Endothelial cell of umbilical vein (primary cell): Measurements from ENCODE around the gene AGGF1. TPM values are rescaled to one million over a fixed set of nuclear protein-coding genes. Genes with fewer than 3 reads are reported as not detected.

Experiments used
- BruUV-seq: library from RNA; stranded (reverse); fragments of 400-500 nt; replicated peaks from 2 replicates; lab custom pipeline; 2021; lab: Mats Ljungman, UMichigan
- CTCF ChIA-PET: fragments of 300-600, 350-600 bp; sonication (Branson Sonifier 250); formaldehyde crosslinking; loops from one replicate; lab custom pipeline; 2021; ENCODE audit warnings: antibody characterized with exemption, inconsistent platforms; lab: Charles Lee
- POLR2A ChIA-PET: fragments of 300-600, 350-600 bp; sonication (Branson Sonifier 250); formaldehyde crosslinking; loops from one replicate; lab custom pipeline; 2021; ENCODE audit warnings: antibody characterized with exemption, inconsistent platforms; lab: Charles Lee
- DNase-seq: peaks from one replicate; pipeline ENCODE4 v3.0.0-alpha.2; 2011; ENCODE audit warnings: low read depth, low spot score
- FAIRE-seq: peaks from 2 replicates; lab custom pipeline; 2011; peaks lifted over from hg19 to GRCh38; lab: Jason Lieb, UNC
- H2AFZ ChIP-seq: 2 replicates; pipeline ENCODE4 v1.6.0; 2012; ENCODE audit warnings: low read depth, low read length, control low read depth, inconsistent platforms
- H3K27ac ChIP-seq: 2 replicates; pipeline ENCODE4 v1.5.1; 2011; ENCODE audit warnings: low read depth, mild to moderate bottlenecking, control low read depth, low read length, moderate library complexity; ENCODE audit not compliant: insufficient read depth
- H3K27me3 ChIP-seq, 2 experiments: 2 replicates each; pipeline versions ENCODE4 v1.6.0 to v1.6.1; 2011; ENCODE audit warnings: low read length in 2 of 2, mixed read lengths in 1 of 2; ENCODE audit not compliant: control insufficient read depth in 2 of 2, insufficient read depth in 2 of 2
- H3K36me3 ChIP-seq, 2 experiments: 2 replicates in 1 of 2; 3 replicates in 1 of 2; pipeline ENCODE4 v1.5.1; 2011; ENCODE audit warnings: low read length in 2 of 2, mild to moderate bottlenecking in 1 of 2, moderate library complexity in 1 of 2; ENCODE audit not compliant: control insufficient read depth in 2 of 2, insufficient read depth in 2 of 2; ENCODE audit errors: extremely low read depth in 1 of 2
- H3K4me1 ChIP-seq: 3 replicates; pipeline ENCODE4 v1.5.1; 2011; ENCODE audit warnings: mild to moderate bottlenecking, low read length; ENCODE audit not compliant: control insufficient read depth, insufficient read depth; ENCODE audit errors: extremely low read depth
- H3K4me2 ChIP-seq: 2 replicates; pipeline ENCODE4 v1.6.1; 2011; ENCODE audit warnings: low read length, control low read depth, mixed read lengths; ENCODE audit not compliant: insufficient read depth
- H3K4me3 ChIP-seq, 3 experiments: fragments of 200-600 bp in 1 of 3; sonication (generic), shearing (Covaris generic) in 1 of 3; replicated peaks in 1 of 3; 2 replicates each; pipeline ENCODE4 v1.5.1; 2011 to 2016; ENCODE audit warnings: control low read depth in 3 of 3, low read length in 3 of 3, mild to moderate bottlenecking in 2 of 3, inconsistent platforms in 1 of 3, low read depth in 1 of 3, moderate library complexity in 1 of 3; ENCODE audit not compliant: insufficient read depth in 1 of 3
- H3K79me2 ChIP-seq: 2 replicates; pipeline ENCODE4 v1.6.0; 2012; ENCODE audit warnings: low read length, inconsistent platforms; ENCODE audit not compliant: control insufficient read depth, insufficient read depth
- H3K9ac ChIP-seq: replicated peaks from 2 replicates; pipeline ENCODE3; 2011; ENCODE audit warnings: low read length, control low read depth; ENCODE audit not compliant: insufficient read depth; ENCODE audit errors: extremely low read depth
- H3K9me1 ChIP-seq: replicated peaks from 3 replicates; pipeline ENCODE4 v1.6.0; 2011; ENCODE audit warnings: mild to moderate bottlenecking, low read length; ENCODE audit not compliant: control insufficient read depth, insufficient read depth; ENCODE audit errors: extremely low read depth
- H3K9me3 ChIP-seq: replicated peaks from 2 replicates; pipeline ENCODE4 v1.5.1; 2012; ENCODE audit warnings: low read length, inconsistent platforms; ENCODE audit not compliant: control insufficient read depth, insufficient read depth
- H4K20me1 ChIP-seq: replicated peaks from 2 replicates; pipeline ENCODE3; 2011; ENCODE audit warnings: mild to moderate bottlenecking, low read length; ENCODE audit not compliant: control insufficient read depth, insufficient read depth; ENCODE audit errors: extremely low read depth
- CTCF ChIP-seq, 2 donors: IDR thresholded peaks; 1 replicate in 1 of 2; 2 replicates in 1 of 2; pipeline ENCODE4 v1.5.1; 2011; ENCODE audit warnings: low read length in 2 of 2, mild to moderate bottlenecking in 2 of 2, moderate library complexity in 2 of 2, control low read depth in 1 of 2, inconsistent platforms in 1 of 2, low read depth in 1 of 2; ENCODE audit not compliant: insufficient read depth in 1 of 2; ENCODE audit errors: extremely low read depth in 1 of 2
- GATA2 ChIP-seq: IDR thresholded peaks from 2 replicates; pipeline ENCODE4 v1.7.0; 2011; ENCODE audit warnings: low read depth, mild to moderate bottlenecking, moderate library complexity, mixed read lengths, low read length; ENCODE audit not compliant: insufficient read length, insufficient read depth
- JUN ChIP-seq: IDR thresholded peaks from 2 replicates; pipeline ENCODE4 v1.6.1; 2011; ENCODE audit warnings: borderline replicate concordance, low read depth; ENCODE audit not compliant: insufficient read length, insufficient read depth
- POLR2A ChIP-seq: IDR thresholded peaks from 2 replicates; pipeline ENCODE4 v1.6.1; 2012; ENCODE audit warnings: low read depth, mild to moderate bottlenecking, control low read depth, low read length
- POLR2AphosphoS5 ChIP-seq: IDR thresholded peaks from 2 replicates; pipeline ENCODE4 v1.6.1; 2012; ENCODE audit warnings: low read depth, mild to moderate bottlenecking, control low read depth, low read length, moderate library complexity; ENCODE audit not compliant: insufficient read depth
- dilution Hi-C: fragments of 300-500 bp; cut with MboI; formaldehyde crosslinking; loops from one replicate; pipeline ENCODE4 v1.15.0; 2019; ENCODE audit warnings: low sequenced_read_pairs; ENCODE audit not compliant: extremely low pct_ligation_motif_present
- intact Hi-C: fragments of 100-400 bp; cut with micrococcal nuclease; formaldehyde crosslinking; loops from one replicate; pipeline ENCODE4 v1.10.0; 2022
- polyA plus RNA-seq, 4 experiments: library from polyadenylated mRNA; depleted of rRNA in 3 of 4; stranded (reverse) in 3 of 4; unstranded in 1 of 4; fragments of >200 nt; gene quantifications; 2 replicates each; pipeline versions ENCODE4 v1.2.1 to v1.2.3, GENCODE V29; 2011 to 2012; ENCODE audit warnings: missing spikeins in 1 of 4
- total RNA-seq: library from RNA; stranded (reverse); gene quantifications from 2 replicates; pipeline ENCODE4 v1.2.3, GENCODE V29; 2021

AGGF1 gene
- total and polyA plus RNA-seq, 2 donors (not counting 3 experiments of a cell fraction or from before 2014, with no cell fraction given) = 6.7 to 19.9 TPM

GRCh38 chr5:77076961-77077828, 47.0 kb downstream of the AGGF1 start:
- no peaks in the 10 kb centered on the region for H3K79me2 ChIP-seq
- H3K4me3 ChIP-seq = peak overlapping the region in 2 of 3 experiments; percentile 35
- H3K27me3 ChIP-seq = no peaks in the 10 kb centered on the region
- dilution Hi-C loops = no loop called here
- TF ChIP-seq GATA2 (no peak), POLR2AphosphoS5 (peak; percentile 50), CTCF (IDR thresholded peaks at IDR 0.05; ENCODE audit: extremely low read depth in 1 of 2, insufficient read depth in 1 of 2, low read depth in 1 of 2, low read length in 2 of 2) (peak; percentile 79 to 89), JUN (no peak), POLR2A (no peak)
- BruUV-seq = no TSS peak
- peak; percentile 42 for FAIRE-seq
- DNase-seq = peak; percentile 61
- no peaks in the 10 kb centered on the region for H3K9me1 ChIP-seq
- peaks cover 0 to 2% of the 10 kb centered on the region in 2 experiments for H3K36me3 ChIP-seq
- CTCF ChIA-PET = interaction anchor here (0.6 to 2.7 kb wide), 30 partner anchors 10 to 974 kb away, joined by 3 to 82 read pairs (median 4); partner anchors contain the start of genes AGGF1, WDR41 and ZBED3
- no peak overlapping the region for H3K27ac ChIP-seq
- peak overlapping the region; percentile 39 for H3K9ac ChIP-seq
- intact Hi-C loops = loop anchor here (1.0 to 2.0 kb wide), 7 partner anchors 9 to 476 kb away; partner anchors contain the start of genes AGGF1 and WDR41
- no peaks in the 10 kb centered on the region for H3K9me3 ChIP-seq
- peak overlapping the region; percentile 57 for H3K4me2 ChIP-seq
- POLR2A ChIA-PET = interaction anchor here (0.7 kb wide), 1 partner anchor 9 kb away, joined by 3 read pairs; no protein-coding TSS in a partner anchor
- no peaks in the 10 kb centered on the region for H4K20me1 ChIP-seq
- peaks cover 3% of the 10 kb centered on the region for H3K4me1 ChIP-seq
- peak overlapping the region; percentile 94 for H2AFZ ChIP-seq
